Ovary (tissue), 3 donors: Measurements from ENCODE around the gene IFITM2.
"Not testable (repeated sequence)": the region's sequence is repeated elsewhere in the genome, so short reads cannot be mapped to it uniquely, and the experiment has no call there.

Experiments
- EP300 ChIP-seq: sonication (generic); formaldehyde crosslinking; IDR thresholded peaks from one replicate; pipeline ENCODE4 v1.6.1; 2017; ENCODE audit warnings: antibody characterized with exemption
- TF ChIP-seq, protein P1 (sequence below), 3 donors: fragments of 450-650 bp in 2 of 3; fragments of 200-600 bp in 1 of 3; IDR thresholded peaks; one replicate each; pipeline versions ENCODE4 v1.5.1 to v1.8.0; 2016 to 2022; ENCODE audit warnings: antibody characterized with exemption in 3 of 3, mild to moderate bottlenecking in 1 of 3
- donor health status: DM: no; HTN: no; CAD: no.

- not testable (repeated sequence) for TF ChIP-seq EP300
- TF ChIP-seq, protein P1, sequence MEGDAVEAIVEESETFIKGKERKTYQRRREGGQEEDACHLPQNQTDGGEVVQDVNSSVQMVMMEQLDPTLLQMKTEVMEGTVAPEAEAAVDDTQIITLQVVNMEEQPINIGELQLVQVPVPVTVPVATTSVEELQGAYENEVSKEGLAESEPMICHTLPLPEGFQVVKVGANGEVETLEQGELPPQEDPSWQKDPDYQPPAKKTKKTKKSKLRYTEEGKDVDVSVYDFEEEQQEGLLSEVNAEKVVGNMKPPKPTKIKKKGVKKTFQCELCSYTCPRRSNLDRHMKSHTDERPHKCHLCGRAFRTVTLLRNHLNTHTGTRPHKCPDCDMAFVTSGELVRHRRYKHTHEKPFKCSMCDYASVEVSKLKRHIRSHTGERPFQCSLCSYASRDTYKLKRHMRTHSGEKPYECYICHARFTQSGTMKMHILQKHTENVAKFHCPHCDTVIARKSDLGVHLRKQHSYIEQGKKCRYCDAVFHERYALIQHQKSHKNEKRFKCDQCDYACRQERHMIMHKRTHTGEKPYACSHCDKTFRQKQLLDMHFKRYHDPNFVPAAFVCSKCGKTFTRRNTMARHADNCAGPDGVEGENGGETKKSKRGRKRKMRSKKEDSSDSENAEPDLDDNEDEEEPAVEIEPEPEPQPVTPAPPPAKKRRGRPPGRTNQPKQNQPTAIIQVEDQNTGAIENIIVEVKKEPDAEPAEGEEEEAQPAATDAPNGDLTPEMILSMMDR (IDR thresholded peaks at IDR 0.05): not testable (repeated sequence)
Measured at GRCh38 chr11:308740-309665, 1.4 kb downstream of the IFITM2 start.
